ENCODE results near the gene TNFAIP3. TPM values are rescaled to one million over a fixed set of nuclear protein-coding genes. Genes with fewer than 3 reads are reported as not detected.
A peak's percentile ranks its signal among the peaks of the same experiment; 100 is the strongest.

Gene TNFAIP3
- total RNA-seq, 1 donor from 2014 or later, result 45.9 TPM

- Histone ChIP-seq H3K9me3 (no peaks in the 10 kb centered on the region), H3K27me3 (no peaks in the 10 kb centered on the region), H3K27ac (peak overlapping the region; percentile 96), H3K4me3 (peak overlapping the region; percentile 96), H3K36me3 (peaks cover 8% of the 10 kb centered on the region), H3K4me1 (peaks cover 45% of the 10 kb centered on the region)
- intact Hi-C loops (cut with DNase I), result loop anchor here (5.0 kb wide), 1 partner anchor 161 kb away; no protein-coding TSS in a partner anchor
- DNase-seq, result peak; percentile 67
- TF ChIP-seq, protein P1, sequence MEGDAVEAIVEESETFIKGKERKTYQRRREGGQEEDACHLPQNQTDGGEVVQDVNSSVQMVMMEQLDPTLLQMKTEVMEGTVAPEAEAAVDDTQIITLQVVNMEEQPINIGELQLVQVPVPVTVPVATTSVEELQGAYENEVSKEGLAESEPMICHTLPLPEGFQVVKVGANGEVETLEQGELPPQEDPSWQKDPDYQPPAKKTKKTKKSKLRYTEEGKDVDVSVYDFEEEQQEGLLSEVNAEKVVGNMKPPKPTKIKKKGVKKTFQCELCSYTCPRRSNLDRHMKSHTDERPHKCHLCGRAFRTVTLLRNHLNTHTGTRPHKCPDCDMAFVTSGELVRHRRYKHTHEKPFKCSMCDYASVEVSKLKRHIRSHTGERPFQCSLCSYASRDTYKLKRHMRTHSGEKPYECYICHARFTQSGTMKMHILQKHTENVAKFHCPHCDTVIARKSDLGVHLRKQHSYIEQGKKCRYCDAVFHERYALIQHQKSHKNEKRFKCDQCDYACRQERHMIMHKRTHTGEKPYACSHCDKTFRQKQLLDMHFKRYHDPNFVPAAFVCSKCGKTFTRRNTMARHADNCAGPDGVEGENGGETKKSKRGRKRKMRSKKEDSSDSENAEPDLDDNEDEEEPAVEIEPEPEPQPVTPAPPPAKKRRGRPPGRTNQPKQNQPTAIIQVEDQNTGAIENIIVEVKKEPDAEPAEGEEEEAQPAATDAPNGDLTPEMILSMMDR (IDR thresholded peaks at IDR 0.05), result no peak
- peak; percentile 29 for ATAC-seq
Measured at GRCh38 chr6:137867685-137868509, 838 bp downstream of the TNFAIP3 start.

GRCh38 chr6:137868721-137869548 is 1.9 kb downstream of the TNFAIP3 start:
- Histone ChIP-seq H3K4me3 (peak overlapping the region; percentile 96), H3K9me3 (no peaks in the 10 kb centered on the region), H3K27ac (peak overlapping the region; percentile 96), H3K27me3 (no peaks in the 10 kb centered on the region), H3K4me1 (peaks cover 52% of the 10 kb centered on the region), H3K36me3 (peaks cover 8% of the 10 kb centered on the region)
- intact Hi-C loops (cut with DNase I), result loop anchor here (5.0 kb wide), 1 partner anchor 162 kb away; no protein-coding TSS in a partner anchor
- DNase-seq (no peak), ATAC-seq (no peak)
- TF ChIP-seq, protein P1 (IDR thresholded peaks at IDR 0.05), result no peak

GRCh38 chr6:137869549-137870307 is 2.7 kb downstream of the TNFAIP3 start:
- H3K4me1 ChIP-seq, result peaks cover 60% of the 10 kb centered on the region
- intact Hi-C loops (cut with DNase I), result loop anchor here (5.0 kb wide), 1 partner anchor 162 kb away; no protein-coding TSS in a partner anchor
- H3K36me3 ChIP-seq, result peaks cover 12% of the 10 kb centered on the region
- no peak for ATAC-seq
- TF ChIP-seq, protein P1 (IDR thresholded peaks at IDR 0.05), result no peak
- H3K27me3 ChIP-seq, result no peaks in the 10 kb centered on the region
- H3K4me3 ChIP-seq, result peak overlapping the region; percentile 96
- no peak for DNase-seq
- no peaks in the 10 kb centered on the region for H3K9me3 ChIP-seq
- H3K27ac ChIP-seq, result no peak overlapping the region

DNA sequence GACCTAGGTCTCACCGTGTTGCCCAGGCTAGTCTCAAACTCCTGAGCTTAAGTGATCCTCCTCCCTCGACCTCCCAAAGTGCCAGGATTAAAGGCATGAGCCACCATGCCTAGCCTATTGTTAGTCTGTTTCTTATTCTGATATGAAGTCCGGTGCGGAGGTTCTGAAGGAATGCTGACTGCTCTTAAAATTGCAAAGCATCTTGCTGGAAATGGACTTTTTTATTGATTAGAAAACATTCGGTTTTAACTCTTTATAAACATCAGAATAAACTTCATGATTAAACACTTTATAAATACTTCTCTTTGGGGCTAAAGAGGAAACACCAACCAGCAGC is 3.2 kb downstream of the TNFAIP3 start:
- Histone ChIP-seq H3K4me1 (peaks cover 61% of the 10 kb centered on the region), H3K36me3 (peaks cover 17% of the 10 kb centered on the region), H3K9me3 (no peaks in the 10 kb centered on the region), H3K27ac (peak overlapping the region; percentile 65), H3K27me3 (no peaks in the 10 kb centered on the region), H3K4me3 (peak overlapping the region; percentile 96)
- DNase-seq (no peak), ATAC-seq (no peak)
- intact Hi-C loops (cut with DNase I), result no loop called here
- TF ChIP-seq, protein P1 (IDR thresholded peaks at IDR 0.05), result no peak

GRCh38 chr6:137870744-137871247 is 3.7 kb downstream of the TNFAIP3 start:
- TF ChIP-seq, protein P1 (IDR thresholded peaks at IDR 0.05), result peak; percentile 8
- peaks cover 61% of the 10 kb centered on the region for H3K4me1 ChIP-seq
- no peaks in the 10 kb centered on the region for H3K27me3 ChIP-seq
- intact Hi-C loops (cut with DNase I), result no loop called here
- H3K4me3 ChIP-seq, result peak overlapping the region; percentile 96
- ATAC-seq (no peak), DNase-seq (no peak)
- H3K36me3 ChIP-seq, result peaks cover 22% of the 10 kb centered on the region
- H3K27ac ChIP-seq, result peak overlapping the region; percentile 65
- H3K9me3 ChIP-seq, result no peaks in the 10 kb centered on the region

Data from upper lobe of right lung (tissue), 1 donor.